GM19025 (cell line): Measurements from ENCODE around the gene FTSJ1.

Source experiments
- ATAC-seq: cut with Tn5 transposase; IDR thresholded peaks from one replicate; pipeline ENCODE4 v1.9.1; 2021; ENCODE audit warnings: mild to moderate bottlenecking, low read depth, moderate library complexity; ENCODE audit not compliant: unreplicated experiment

FTSJ1 gene

GRCh38 chrX:48470110-48470832 is 5.7 kb upstream of the FTSJ1 start, which contains the start of gene SLC38A5:
TSS of gene SLC38A5 (minus strand) at chrX:48470260. CDS start at chrX:48467924, 2,336 bp downstream.
- no peak for ATAC-seq

- ATAC-seq = no peak
Observed at GRCh38 chrX:48470833-48471118, 5.2 kb upstream of the FTSJ1 start.

- ATAC-seq = no peak
Observed at GRCh38 chrX:48471504-48471903, 4.5 kb upstream of the FTSJ1 start.

GRCh38 chrX:48472225-48472624 is 3.8 kb upstream of the FTSJ1 start:
- no peak for ATAC-seq

- ATAC-seq = no peak
Observed at GRCh38 chrX:48472851-48473703, 2.9 kb upstream of the FTSJ1 start.

- no peak for ATAC-seq
Observed at GRCh38 chrX:48473704-48473990, 2.4 kb upstream of the FTSJ1 start.

GRCh38 chrX:48474127-48474526 is 1.9 kb upstream of the FTSJ1 start:
- no peak for ATAC-seq

- no peak for ATAC-seq
Observed at GRCh38 chrX:48474581-48474980, 1.4 kb upstream of the FTSJ1 start.

GRCh38 chrX:48475296-48475695 is 703 bp upstream of the FTSJ1 start:
- ATAC-seq = no peak

- no peak for ATAC-seq
Observed at GRCh38 chrX:48476919-48477318, 920 bp downstream of the FTSJ1 start.

- no peak for ATAC-seq
Observed at GRCh38 chrX:48477960-48478755, 2.2 kb downstream of the FTSJ1 start.

- ATAC-seq = no peak
Observed at GRCh38 chrX:48478806-48479205, 2.8 kb downstream of the FTSJ1 start.

GRCh38 chrX:48480142-48480541 is 4.1 kb downstream of the FTSJ1 start:
- no peak for ATAC-seq

- no peak for ATAC-seq
Observed at GRCh38 chrX:48480583-48480982, 4.6 kb downstream of the FTSJ1 start.

GRCh38 chrX:48482526-48482925 is 6.5 kb downstream of the FTSJ1 start:
- no peak for ATAC-seq

GRCh38 chrX:48487362-48487798 is 11.4 kb downstream of the FTSJ1 start:
- no peak for ATAC-seq

GRCh38 chrX:48488034-48488433 is 12.0 kb downstream of the FTSJ1 start:
- no peak for ATAC-seq

GRCh38 chrX:48489296-48489695 is 13.3 kb downstream of the FTSJ1 start:
- ATAC-seq = no peak

- ATAC-seq = no peak
Observed at GRCh38 chrX:48489892-48490291, 13.9 kb downstream of the FTSJ1 start.

GRCh38 chrX:48490661-48491060 is 14.7 kb downstream of the FTSJ1 start:
- no peak for ATAC-seq

GRCh38 chrX:48491809-48492208 is 15.8 kb downstream of the FTSJ1 start:
- ATAC-seq = no peak
